ENCODE measurements around the gene MAPK8.
"Not testable (repeated sequence)": the region's sequence is repeated elsewhere in the genome, so short reads cannot be mapped to it uniquely, and the experiment has no call there.

Gene MAPK8

DNA sequence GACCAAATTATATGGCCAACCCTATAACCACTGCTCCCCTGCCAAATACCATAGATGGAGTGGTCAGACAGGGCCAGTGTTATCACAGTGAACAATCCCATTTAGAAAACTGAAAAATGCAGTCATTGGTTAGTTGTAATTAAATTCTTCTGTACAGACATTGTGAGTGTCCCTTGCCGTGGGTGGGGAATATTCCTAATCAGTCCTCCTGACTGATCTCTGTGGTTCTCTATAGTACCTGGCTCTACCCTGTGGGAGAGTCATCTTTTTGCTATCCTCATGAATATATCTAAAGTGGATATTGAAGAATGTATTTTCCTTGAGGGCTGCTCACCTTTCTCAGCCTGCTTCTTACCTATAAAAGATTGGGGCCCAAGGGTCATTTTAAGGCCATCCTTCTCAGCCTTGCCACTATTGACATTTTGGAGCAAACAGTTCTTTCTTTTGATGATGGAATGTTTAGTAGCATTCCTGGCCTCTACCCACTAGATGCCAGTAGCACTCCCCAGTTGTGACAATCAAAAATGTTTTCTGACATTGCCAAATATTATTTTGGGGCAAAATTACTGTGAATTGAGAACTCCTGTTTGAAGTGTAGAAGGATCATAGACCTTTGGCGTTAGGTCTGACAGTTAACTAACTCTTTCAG is 110.2 kb downstream of the MAPK8 start:
- no peaks in the 10 kb centered on the region for H3K27me3 ChIP-seq (ENCODE audit: insufficient read depth, insufficient read length)
- H3K9ac ChIP-seq (ENCODE audit: insufficient read length, low read depth): no peak overlapping the region
- no peak for DNase-seq (ENCODE audit: low read depth, low spot score)
- H3K36me3 ChIP-seq (ENCODE audit: insufficient read depth, insufficient read length, low read length): no peaks in the 10 kb centered on the region
- TF ChIP-seq ZNF274 (IDR thresholded peaks at IDR 0.05; ENCODE audit: low read depth, low read length) (no peak), YY1 (IDR thresholded peaks at IDR 0.05; ENCODE audit: insufficient read depth, insufficient read length) (no peak), SUZ12 (IDR thresholded peaks at IDR 0.05; ENCODE audit: extremely low read depth, insufficient read depth, insufficient read length) (no peak)
- no peaks in the 10 kb centered on the region for H3K4me1 ChIP-seq (ENCODE audit: insufficient read depth, insufficient read length)
- no peak overlapping the region for H3K4me3 ChIP-seq (ENCODE audit: insufficient read length, low read depth)
- no peaks in the 10 kb centered on the region for H3K9me3 ChIP-seq (ENCODE audit: insufficient read depth, low read length)

DNA sequence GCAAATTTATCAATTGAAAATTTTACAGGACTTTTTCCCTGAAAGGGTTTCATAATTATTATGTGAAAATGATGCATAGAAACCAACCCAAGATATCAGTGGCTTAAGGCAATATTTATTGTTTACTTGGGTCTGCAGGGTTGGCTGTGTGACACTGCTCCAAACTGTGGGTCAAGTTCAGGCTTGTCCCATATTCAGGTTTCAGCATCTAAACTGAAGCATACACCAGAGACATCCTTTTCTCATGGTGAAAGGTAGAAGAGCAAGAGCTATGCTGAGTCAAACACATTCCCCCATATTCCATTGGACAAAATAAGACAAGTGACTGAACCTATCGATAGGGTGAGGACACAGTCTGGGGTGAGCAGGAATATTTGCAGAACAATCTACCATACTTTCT is 110.9 kb downstream of the MAPK8 start:
- Histone ChIP-seq H3K9me3 (ENCODE audit: insufficient read depth, low read length) (no peaks in the 10 kb centered on the region), H3K4me1 (ENCODE audit: insufficient read depth, insufficient read length) (no peaks in the 10 kb centered on the region), H3K27me3 (ENCODE audit: insufficient read depth, insufficient read length) (no peaks in the 10 kb centered on the region), H3K36me3 (ENCODE audit: insufficient read depth, insufficient read length, low read length) (no peaks in the 10 kb centered on the region), H3K4me3 (ENCODE audit: insufficient read length, low read depth) (no peak overlapping the region), H3K9ac (ENCODE audit: insufficient read length, low read depth) (no peak overlapping the region)
- no peak for TF ChIP-seq ZNF274 (IDR thresholded peaks at IDR 0.05; ENCODE audit: low read depth, low read length)
- TF ChIP-seq SUZ12 (IDR thresholded peaks at IDR 0.05; ENCODE audit: extremely low read depth, insufficient read depth, insufficient read length): no peak
- no peak for TF ChIP-seq YY1 (IDR thresholded peaks at IDR 0.05; ENCODE audit: insufficient read depth, insufficient read length)
- no peak for DNase-seq (ENCODE audit: low read depth, low spot score)

DNA sequence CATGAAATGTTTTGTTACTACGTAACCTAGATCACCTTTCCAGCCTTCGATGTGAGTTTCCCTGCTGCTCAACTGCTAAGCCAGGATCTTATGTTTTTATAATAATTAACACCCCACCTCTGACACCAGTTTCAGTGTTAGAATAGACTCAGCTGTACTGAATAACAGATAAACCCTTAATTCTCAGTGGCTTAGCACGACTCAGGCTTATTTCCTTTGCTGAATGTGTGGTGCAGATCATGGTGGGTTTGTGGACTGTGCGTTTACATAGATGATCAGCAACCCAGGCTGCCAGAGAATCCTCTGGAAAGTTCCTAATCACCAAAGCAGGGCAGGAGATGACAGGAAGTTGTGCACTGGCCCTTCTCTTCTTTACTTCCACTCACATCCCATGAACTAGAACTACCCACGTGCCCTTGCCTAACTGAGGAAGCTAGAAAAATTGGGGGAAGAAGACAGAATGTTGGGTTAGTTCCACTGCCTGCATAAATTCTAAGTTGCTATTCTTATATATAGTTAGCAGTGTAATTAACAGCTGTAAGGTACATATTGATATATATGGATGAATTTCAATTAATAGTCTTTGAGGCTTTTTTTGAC is 111.8 kb downstream of the MAPK8 start:
- H3K9ac ChIP-seq (ENCODE audit: insufficient read length, low read depth): no peak overlapping the region
- H3K36me3 ChIP-seq (ENCODE audit: insufficient read depth, insufficient read length, low read length): no peaks in the 10 kb centered on the region
- H3K9me3 ChIP-seq (ENCODE audit: insufficient read depth, low read length): no peaks in the 10 kb centered on the region
- TF ChIP-seq SUZ12 (IDR thresholded peaks at IDR 0.05; ENCODE audit: extremely low read depth, insufficient read depth, insufficient read length) (no peak), ZNF274 (IDR thresholded peaks at IDR 0.05; ENCODE audit: low read depth, low read length) (no peak), YY1 (IDR thresholded peaks at IDR 0.05; ENCODE audit: insufficient read depth, insufficient read length) (no peak)
- H3K4me3 ChIP-seq (ENCODE audit: insufficient read length, low read depth): no peak overlapping the region
- DNase-seq (ENCODE audit: low read depth, low spot score): no peak
- no peaks in the 10 kb centered on the region for H3K4me1 ChIP-seq (ENCODE audit: insufficient read depth, insufficient read length)
- no peaks in the 10 kb centered on the region for H3K27me3 ChIP-seq (ENCODE audit: insufficient read depth, insufficient read length)

DNA sequence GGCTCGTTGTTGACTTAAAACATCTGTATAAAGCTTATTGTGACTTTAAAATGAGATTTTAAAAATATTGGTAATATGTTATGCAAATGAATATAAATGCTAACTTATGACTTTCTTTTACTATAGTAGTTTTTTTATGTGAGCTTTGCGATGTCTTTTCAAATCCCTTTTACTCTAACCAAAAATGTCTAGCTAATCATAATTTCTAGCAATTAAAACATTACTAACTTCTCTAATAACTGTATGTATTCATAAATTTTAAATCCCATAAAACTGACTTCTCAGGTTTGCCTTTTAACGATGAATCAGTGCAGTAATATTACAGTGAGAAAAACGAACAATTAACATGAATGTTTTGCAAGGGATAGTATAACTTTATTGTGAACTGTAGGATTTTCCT is 113.2 kb downstream of the MAPK8 start:
- H3K9me3 ChIP-seq (ENCODE audit: insufficient read depth, low read length): no peaks in the 10 kb centered on the region

DNA sequence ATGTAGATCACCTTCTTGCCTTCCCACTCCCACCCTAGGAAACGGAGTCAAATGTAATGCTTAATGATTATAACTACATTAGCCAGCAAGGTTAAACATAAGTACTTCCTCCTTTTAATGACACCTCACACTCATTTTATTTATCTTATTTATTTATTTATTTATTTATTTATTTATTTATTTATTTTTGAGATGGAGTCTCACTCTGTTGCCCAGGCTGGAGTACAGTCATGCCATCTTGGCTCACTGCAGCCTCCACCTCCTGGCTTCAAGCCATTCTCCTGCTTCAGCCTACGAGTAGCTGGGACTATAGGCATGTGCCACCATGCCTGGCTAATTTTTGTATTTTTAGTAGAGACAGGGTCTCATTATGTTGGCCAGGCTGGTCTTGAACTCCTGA is 115.4 kb downstream of the MAPK8 start:
- H3K36me3 ChIP-seq (ENCODE audit: insufficient read depth, insufficient read length, low read length); H3K4me1 ChIP-seq (ENCODE audit: insufficient read depth, insufficient read length); H3K9ac ChIP-seq (ENCODE audit: insufficient read length, low read depth); H3K27me3 ChIP-seq (ENCODE audit: insufficient read depth, insufficient read length); H3K4me3 ChIP-seq (ENCODE audit: insufficient read length, low read depth); H3K9me3 ChIP-seq (ENCODE audit: insufficient read depth, low read length); DNase-seq (ENCODE audit: low read depth, low spot score): not testable (repeated sequence)

More for the DNA sequence above, 113.2 kb downstream of the MAPK8 start:
- H3K4me3 ChIP-seq (ENCODE audit: insufficient read length, low read depth): no peak overlapping the region
- TF ChIP-seq ZNF274 (IDR thresholded peaks at IDR 0.05; ENCODE audit: low read depth, low read length) (no peak), YY1 (IDR thresholded peaks at IDR 0.05; ENCODE audit: insufficient read depth, insufficient read length) (no peak), SUZ12 (IDR thresholded peaks at IDR 0.05; ENCODE audit: extremely low read depth, insufficient read depth, insufficient read length) (no peak)
- H3K4me1 ChIP-seq (ENCODE audit: insufficient read depth, insufficient read length): no peaks in the 10 kb centered on the region
- no peaks in the 10 kb centered on the region for H3K36me3 ChIP-seq (ENCODE audit: insufficient read depth, insufficient read length, low read length)
- H3K27me3 ChIP-seq (ENCODE audit: insufficient read depth, insufficient read length): no peaks in the 10 kb centered on the region
- H3K9ac ChIP-seq (ENCODE audit: insufficient read length, low read depth): no peak overlapping the region
- no peak for DNase-seq (ENCODE audit: low read depth, low spot score)

DNA sequence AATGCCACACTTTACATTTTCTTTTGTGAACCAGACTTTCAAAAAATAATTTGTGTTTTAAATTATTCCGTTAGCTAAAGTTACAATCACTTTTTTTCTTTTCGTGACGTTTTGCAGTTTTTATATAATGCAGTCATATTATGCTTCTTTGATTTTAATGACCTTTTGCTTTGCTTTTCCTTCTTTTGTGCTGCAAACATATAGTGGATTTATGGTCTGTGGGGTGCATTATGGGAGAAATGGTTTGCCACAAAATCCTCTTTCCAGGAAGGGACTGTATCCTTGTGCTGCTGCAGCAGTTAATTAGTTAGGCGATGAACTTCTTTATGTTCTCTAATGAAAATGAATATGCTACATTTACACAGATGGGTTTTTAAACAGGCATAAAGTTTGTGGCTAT is 117.4 kb downstream of the MAPK8 start:
- H3K4me1 ChIP-seq (ENCODE audit: insufficient read depth, insufficient read length): no peaks in the 10 kb centered on the region

DNA sequence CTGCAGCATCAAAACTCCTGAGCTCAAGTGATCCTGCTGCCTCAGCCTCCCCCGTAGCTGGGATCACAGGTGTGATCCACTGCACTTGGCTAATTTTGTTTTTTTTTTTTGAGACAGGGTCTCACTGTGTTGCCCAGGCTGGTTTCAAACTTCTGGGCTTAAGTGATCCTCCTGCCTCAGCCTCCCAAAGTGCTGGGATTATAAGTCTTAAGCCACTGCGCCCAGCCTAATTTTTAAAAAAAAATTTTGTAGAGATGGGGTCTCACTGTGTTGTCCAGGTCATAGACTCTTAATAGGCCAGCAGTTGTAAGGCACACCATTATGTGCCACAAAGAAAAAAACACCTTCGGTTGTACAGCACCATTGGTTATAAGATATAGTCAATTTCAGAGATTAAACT is 122.4 kb downstream of the MAPK8 start:
- no peaks in the 10 kb centered on the region for H3K4me1 ChIP-seq (ENCODE audit: insufficient read depth, insufficient read length)
- peaks cover 14% of the 10 kb centered on the region for H3K36me3 ChIP-seq (ENCODE audit: insufficient read depth, insufficient read length, low read length)
- H3K9me3 ChIP-seq (ENCODE audit: insufficient read depth, low read length): no peaks in the 10 kb centered on the region
- no peaks in the 10 kb centered on the region for H3K27me3 ChIP-seq (ENCODE audit: insufficient read depth, insufficient read length)
- H3K9ac ChIP-seq (ENCODE audit: insufficient read length, low read depth): no peak overlapping the region
- DNase-seq (ENCODE audit: low read depth, low spot score): no peak
- H3K4me3 ChIP-seq (ENCODE audit: insufficient read length, low read depth): no peak overlapping the region
- TF ChIP-seq SUZ12 (IDR thresholded peaks at IDR 0.05; ENCODE audit: extremely low read depth, insufficient read depth, insufficient read length): no peak
- TF ChIP-seq YY1 (IDR thresholded peaks at IDR 0.05; ENCODE audit: insufficient read depth, insufficient read length): no peak
- TF ChIP-seq ZNF274 (IDR thresholded peaks at IDR 0.05; ENCODE audit: low read depth, low read length): no peak

More for the DNA sequence above, 117.4 kb downstream of the MAPK8 start:
- DNase-seq (ENCODE audit: low read depth, low spot score): no peak
- Histone ChIP-seq H3K36me3 (ENCODE audit: insufficient read depth, insufficient read length, low read length) (peaks cover 8% of the 10 kb centered on the region), H3K9me3 (ENCODE audit: insufficient read depth, low read length) (no peaks in the 10 kb centered on the region), H3K27me3 (ENCODE audit: insufficient read depth, insufficient read length) (no peaks in the 10 kb centered on the region), H3K4me3 (ENCODE audit: insufficient read length, low read depth) (no peak overlapping the region), H3K9ac (ENCODE audit: insufficient read length, low read depth) (no peak overlapping the region)
- TF ChIP-seq SUZ12 (IDR thresholded peaks at IDR 0.05; ENCODE audit: extremely low read depth, insufficient read depth, insufficient read length): no peak
